Measurements from ENCODE around the gene GRK5.

GRK5 gene

GRCh38 chr10:119207713-119208552, 562 bp downstream of the GRK5 start:
- H3K4me3 ChIP-seq (ENCODE audit: low read depth, low read length), result peak overlapping the region; percentile 78
- DNase-seq (ENCODE audit: low read depth), result no peak
- TF ChIP-seq CTCF (IDR thresholded peaks at IDR 0.05; ENCODE audit: low read depth, low read length, missing control alignments), result no peak

- peak overlapping the region; percentile 78 for H3K4me3 ChIP-seq (ENCODE audit: low read depth, low read length)
- DNase-seq (ENCODE audit: low read depth), result no peak
- TF ChIP-seq CTCF (IDR thresholded peaks at IDR 0.05; ENCODE audit: low read depth, low read length, missing control alignments), result no peak
Measured at GRCh38 chr10:119208553-119208940, 1.2 kb downstream of the GRK5 start.

- peak overlapping the region; percentile 78 for H3K4me3 ChIP-seq (ENCODE audit: low read depth, low read length)
- no peak for DNase-seq (ENCODE audit: low read depth)
- peak; percentile 90 for TF ChIP-seq CTCF (IDR thresholded peaks at IDR 0.05; ENCODE audit: low read depth, low read length, missing control alignments)
Measured at GRCh38 chr10:119209035-119209735, 1.8 kb downstream of the GRK5 start.

GRCh38 chr10:119209736-119210355, 2.5 kb downstream of the GRK5 start:
- no peak for DNase-seq (ENCODE audit: low read depth)
- H3K4me3 ChIP-seq (ENCODE audit: low read depth, low read length), result peak overlapping the region; percentile 78
- no peak for TF ChIP-seq CTCF (IDR thresholded peaks at IDR 0.05; ENCODE audit: low read depth, low read length, missing control alignments)

GRCh38 chr10:119210633-119211032, 3.3 kb downstream of the GRK5 start:
- no peak for DNase-seq (ENCODE audit: low read depth)
- TF ChIP-seq CTCF (IDR thresholded peaks at IDR 0.05; ENCODE audit: low read depth, low read length, missing control alignments), result no peak
- no peak overlapping the region for H3K4me3 ChIP-seq (ENCODE audit: low read depth, low read length)

GRCh38 chr10:119211176-119211575, 3.8 kb downstream of the GRK5 start:
- no peak for DNase-seq (ENCODE audit: low read depth)
- H3K4me3 ChIP-seq (ENCODE audit: low read depth, low read length), result no peak overlapping the region
- no peak for TF ChIP-seq CTCF (IDR thresholded peaks at IDR 0.05; ENCODE audit: low read depth, low read length, missing control alignments)
